ENCODE measurements around the gene CIB1.

GRCh38 chr15:90209591-90209990 is 24.1 kb downstream of the CIB1 start:
- no peak for TF ChIP-seq CTCF (IDR thresholded peaks at IDR 0.05)
- TF ChIP-seq POLR2A (IDR thresholded peaks at IDR 0.05), result no peak

Data from uterus (tissue), 2 donors.